Measurements from ENCODE around the gene CIAPIN1. TPM values are rescaled to one million over a fixed set of nuclear protein-coding genes. Genes with fewer than 3 reads are reported as not detected.

CIAPIN1 gene
- total and polyA plus RNA-seq, 2 of the 8 experiments (the other 6 are each of a cell fraction or from before 2014, with no cell fraction given), result 76.8 to 83.6 TPM

DNA sequence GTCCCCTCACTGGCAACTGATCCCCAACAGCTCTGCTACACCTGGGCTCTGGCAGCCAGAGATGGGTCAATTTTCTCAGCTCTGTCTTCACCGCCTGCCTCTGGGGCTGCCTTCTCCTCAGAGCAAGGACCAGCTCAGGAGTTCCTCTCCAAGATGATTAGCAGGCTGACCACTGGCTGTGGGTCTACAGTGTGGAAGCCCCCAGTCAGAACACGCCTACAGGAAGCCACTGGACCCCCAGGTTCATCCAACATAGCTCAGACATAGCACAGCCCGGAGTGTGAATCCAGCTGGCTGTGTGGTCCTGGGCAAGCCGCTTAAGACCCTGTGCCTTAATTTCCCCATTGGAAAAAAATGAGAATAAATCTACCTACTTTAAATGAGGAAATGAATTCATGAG lies 34.2 kb upstream of the CIAPIN1 start:
- H4K8ac ChIP-seq (ENCODE audit: extremely low read depth, insufficient read depth, low read length), result no peak overlapping the region
- no peaks in the 10 kb centered on the region for H3K36me3 ChIP-seq (ENCODE audit: control insufficient read depth in 2 of 4, insufficient read depth in 4 of 4, low read length in 3 of 4)
- H3K9me3 ChIP-seq (ENCODE audit: insufficient read depth in 2 of 2, low read depth in 1 of 2, low read length in 1 of 2), result no peaks in the 10 kb centered on the region
- no peak overlapping the region for H3K18ac ChIP-seq (ENCODE audit: extremely low read depth, low read length)
- no peaks in the 10 kb centered on the region for H3K79me2 ChIP-seq (ENCODE audit: control insufficient read depth in 1 of 2, insufficient read depth in 2 of 2, low read length in 2 of 2)
- H3K27ac ChIP-seq (ENCODE audit: low read depth, low read length), result no peak overlapping the region
- FAIRE-seq (no peak), DNase-seq (ENCODE audit: low read depth in 1 of 2, low spot score in 2 of 2) (no peak)
- 0 out of 2 replicates have a peak overlapping the region, but pooled peaks have one; percentile 50 for H2BK12ac ChIP-seq (ENCODE audit: low read depth, low read length)
- H3K4ac ChIP-seq (replicated peaks; ENCODE audit: insufficient read length, low read depth, low read length), result no peak overlapping the region
- no peak overlapping the region for H3K23ac ChIP-seq (ENCODE audit: insufficient read length)
- 0 out of 2 replicates have a peak, but pooled peaks cover 3% of the 10 kb centered on the region for H3K79me1 ChIP-seq (ENCODE audit: low read depth, low read length)
- no peak overlapping the region for H3K4me3 ChIP-seq (ENCODE audit: extremely low read depth in 1 of 4, insufficient read depth in 2 of 4, low read depth in 3 of 4, low read length in 4 of 4)
- H2BK20ac ChIP-seq (ENCODE audit: low read length), result no peak overlapping the region
- no peak overlapping the region for H3K14ac ChIP-seq (ENCODE audit: insufficient read length)
- CTCF ChIA-PET (ENCODE audit: partially characterized antibody), result interaction anchor here (1.1 to 15.0 kb wide), 6 partner anchors 8 to 65 kb away, joined by 3 to 210 read pairs (median 8); partner anchors contain the start of gene POLR2C
- no peak overlapping the region for H3K4me2 ChIP-seq (ENCODE audit: insufficient read depth in 1 of 2, low read depth in 2 of 2, low read length in 2 of 2)
- H4K20me1 ChIP-seq (replicated peaks in 1 of 2; ENCODE audit: control insufficient read depth in 1 of 2, insufficient read depth in 2 of 2, low read length in 2 of 2), result peaks cover 0 to 2% of the 10 kb centered on the region in 2 experiments
- WGBS, 2 experiments (ENCODE audit: extremely low coverage in 1 of 2, insufficient coverage in 1 of 2, insufficient read length in 1 of 2, insufficient replicate concordance in 2 of 2, low coverage in 1 of 2, low lambda C conversion rate in 2 of 2, missing lambda C conversion rate in 1 of 2), result 94% methylated on average over 4 of the region's 4 CpGs; no CpG with 5 or more reads in 1 of the 2 experiments
- POLR2A ChIA-PET (ENCODE audit: partially characterized antibody), result interaction anchor here (0.7 to 10.3 kb wide), 7 partner anchors 9 to 75 kb away, joined by 3 to 67 read pairs (median 5); partner anchors contain the start of gene POLR2C
- no peak overlapping the region for H2AK5ac ChIP-seq (ENCODE audit: low read depth, low read length)
- no peak overlapping the region for H4K5ac ChIP-seq (ENCODE audit: insufficient read length, low read depth, low read length)
- no peak overlapping the region; the same call in 1 of the 2 replicates for H2BK15ac ChIP-seq (ENCODE audit: low read length)
- no peak overlapping the region for H3K56ac ChIP-seq (replicated peaks; ENCODE audit: insufficient read length, low read depth, low read length)
- H3K27me3 ChIP-seq (replicated peaks in 1 of 4; ENCODE audit: control insufficient read depth in 3 of 4, extremely low read depth in 1 of 4, insufficient read depth in 3 of 4, low read length in 3 of 4), result peaks cover 0 to 12% (median 4%) of the 10 kb centered on the region in 4 experiments; a peak in 4 of 7 replicates
- H3K9ac ChIP-seq (replicated peaks in 1 of 4; ENCODE audit: extremely low read depth in 1 of 4, low read depth in 3 of 4, low read length in 3 of 4), result no peak overlapping the region
- H3K23me2 ChIP-seq (ENCODE audit: low read depth, low read length), result peaks cover 14% of the 10 kb centered on the region; the same call in 1 of the 2 replicates
- H4K91ac ChIP-seq (replicated peaks; ENCODE audit: insufficient read length, low read length), result no peak overlapping the region
- H2BK5ac ChIP-seq (ENCODE audit: low read depth, low read length), result no peak overlapping the region
- peaks cover 0 to 38% (median 28%) of the 10 kb centered on the region in 4 experiments; a peak in 6 of 7 replicates for H3K4me1 ChIP-seq (replicated peaks in 1 of 4; ENCODE audit: control insufficient read depth in 3 of 4, insufficient read depth in 4 of 4, low read length in 3 of 4)
- TF ChIP-seq E2F6 (IDR thresholded peaks at IDR 0.05), result no peak
- TF ChIP-seq ASH2L (IDR thresholded peaks at IDR 0.05; ENCODE audit: low read length), result no peak
- TF ChIP-seq EGR1 (IDR thresholded peaks at IDR 0.05; ENCODE audit: borderline replicate concordance, low read depth, low read length), result no peak
- no peak for TF ChIP-seq CBX8 (IDR thresholded peaks at IDR 0.05; ENCODE audit: borderline replicate concordance, low read depth, low read length)
- no peak for TF ChIP-seq CEBPB (IDR thresholded peaks at IDR 0.05; ENCODE audit: low read depth, low read length)
- TF ChIP-seq YY1 (IDR thresholded peaks at IDR 0.05; ENCODE audit: low read depth, low read length), result no peak
- TF ChIP-seq CREB1 (IDR thresholded peaks at IDR 0.05), result no peak
- TF ChIP-seq GTF2F1 (IDR thresholded peaks at IDR 0.05; ENCODE audit: borderline replicate concordance, low read depth, low read length), result no peak
- TF ChIP-seq TEAD4 (IDR thresholded peaks at IDR 0.05; ENCODE audit: low read depth, low read length), result no peak
- no peak for TF ChIP-seq TBP (IDR thresholded peaks at IDR 0.05; ENCODE audit: low read depth, low read length)
- no peak for TF ChIP-seq POLR2AphosphoS5 (IDR thresholded peaks at IDR 0.05; ENCODE audit: low read depth, low read length)
- no peak for TF ChIP-seq RBBP5 (IDR thresholded peaks at IDR 0.05; ENCODE audit: borderline replicate concordance, low read depth, low read length)
- H2AFZ ChIP-seq (ENCODE audit: low read length), result no peak overlapping the region
- no peak overlapping the region for H2BK120ac ChIP-seq (replicated peaks; ENCODE audit: low read depth, low read length)

All from H1 (cell line).